Tibial artery (tissue), 4 donors: ENCODE results near the gene PLCH1.

Source experiments
- DNase-seq, 2 donors: peaks; one replicate each; pipeline ENCODE4 v3.0.0-alpha.2; 2019
- H3K27ac ChIP-seq, 2 donors: fragments of 200-600 bp; sonication (generic) in 1 of 2; 1 replicate in 1 of 2; 2 replicates in 1 of 2; pipeline ENCODE4 v1.5.1; 2018 to 2019; ENCODE audit warnings: mild to moderate bottlenecking in 1 of 2
- H3K27me3 ChIP-seq, 2 donors: fragments of 200-600 bp; sonication (generic) in 1 of 2; one replicate each; pipeline versions ENCODE4 v1.5.1 to v1.6.0; 2016 to 2019
- H3K36me3 ChIP-seq, 3 donors: fragments of 200-600 bp; sonication (generic) in 2 of 3; one replicate each; pipeline ENCODE4 v1.5.1; 2016 to 2019; ENCODE audit warnings: mild to moderate bottlenecking in 2 of 3
- H3K4me1 ChIP-seq, 4 donors: fragments of 200-600 bp; sonication (generic) in 2 of 4; 1 replicate in 3 of 4; 2 replicates in 1 of 4; pipeline ENCODE4 v1.5.1; 2016 to 2019
- H3K4me3 ChIP-seq, 2 donors: fragments of 200-600 bp; sonication (generic) in 1 of 2; 1 replicate in 1 of 2; 2 replicates in 1 of 2; pipeline ENCODE4 v1.5.1; 2018 to 2019; ENCODE audit warnings: mild to moderate bottlenecking in 2 of 2
- H3K9me3 ChIP-seq, 3 donors: fragments of 200-600 bp; sonication (generic) in 1 of 3; one replicate each; pipeline ENCODE4 v1.5.1; 2016 to 2019
- CTCF ChIP-seq, 2 experiments: fragments of 200-600 bp in 1 of 2; fragments of 450-650 bp in 1 of 2; IDR thresholded peaks; one replicate each; pipeline ENCODE4 v1.5.1; 2017 to 2019; ENCODE audit warnings: antibody characterized with exemption in 2 of 2, mild to moderate bottlenecking in 1 of 2, moderate library complexity in 1 of 2
- intact Hi-C: fragments of 100-400 bp; cut with DNase I; formaldehyde crosslinking; loops from one replicate; pipeline ENCODE4 v1.15.0; 2023; ENCODE audit warnings: low total_unique reads

Gene PLCH1

GRCh38 chr3:155424323-155424710 lies 320.6 kb downstream of the PLCH1 start:
- intact Hi-C loops = no loop called here
- no peak for DNase-seq
- no peaks in the 10 kb centered on the region for H3K27me3 ChIP-seq
- H3K4me3 ChIP-seq = no peak overlapping the region
- H3K27ac ChIP-seq = no peak overlapping the region
- H3K4me1 ChIP-seq = no peaks in the 10 kb centered on the region
- no peak for TF ChIP-seq CTCF (IDR thresholded peaks at IDR 0.05)
- H3K9me3 ChIP-seq = peaks cover 2 to 11% (median 3%) of the 10 kb centered on the region in 3 donors
- H3K36me3 ChIP-seq = no peaks in the 10 kb centered on the region

GRCh38 chr3:155423526-155424322 lies 321.1 kb downstream of the PLCH1 start:
- H3K36me3 ChIP-seq = no peaks in the 10 kb centered on the region
- peaks cover 0 to 6% (median 0%) of the 10 kb centered on the region in 3 donors for H3K9me3 ChIP-seq
- H3K27ac ChIP-seq = no peak overlapping the region
- intact Hi-C loops = no loop called here
- H3K4me3 ChIP-seq = no peak overlapping the region
- no peaks in the 10 kb centered on the region for H3K4me1 ChIP-seq
- H3K27me3 ChIP-seq = no peaks in the 10 kb centered on the region
- no peak for TF ChIP-seq CTCF (IDR thresholded peaks at IDR 0.05)
- DNase-seq = no peak

GRCh38 chr3:155420881-155421486 lies 323.9 kb downstream of the PLCH1 start:
- Histone ChIP-seq H3K4me3 (no peak overlapping the region), H3K36me3 (no peaks in the 10 kb centered on the region), H3K27me3 (no peaks in the 10 kb centered on the region), H3K27ac (no peak overlapping the region), H3K4me1 (no peaks in the 10 kb centered on the region), H3K9me3 (no peaks in the 10 kb centered on the region)
- no peak for DNase-seq
- intact Hi-C loops = no loop called here
- TF ChIP-seq CTCF (IDR thresholded peaks at IDR 0.05) = no peak

- Histone ChIP-seq H3K27me3 (no peaks in the 10 kb centered on the region), H3K36me3 (no peaks in the 10 kb centered on the region), H3K4me3 (no peak overlapping the region), H3K9me3 (no peaks in the 10 kb centered on the region), H3K4me1 (no peaks in the 10 kb centered on the region), H3K27ac (no peak overlapping the region)
- TF ChIP-seq CTCF (IDR thresholded peaks at IDR 0.05) = no peak
- intact Hi-C loops = no loop called here
- no peak for DNase-seq
Measured at GRCh38 chr3:155420406-155420805, 324.5 kb downstream of the PLCH1 start.

- no peak overlapping the region for H3K4me3 ChIP-seq
- no peaks in the 10 kb centered on the region for H3K4me1 ChIP-seq
- H3K36me3 ChIP-seq = no peaks in the 10 kb centered on the region
- intact Hi-C loops = no loop called here
- no peak for TF ChIP-seq CTCF (IDR thresholded peaks at IDR 0.05)
- H3K9me3 ChIP-seq = no peaks in the 10 kb centered on the region
- no peaks in the 10 kb centered on the region for H3K27me3 ChIP-seq
- H3K27ac ChIP-seq = no peak overlapping the region
- DNase-seq = no peak
Measured at GRCh38 chr3:155418407-155418806, 326.5 kb downstream of the PLCH1 start.
